Mammary epithelial cell (primary cell): ENCODE results near the gene PPP6C.

ENCODE experiments used
- EZH2 ChIP-seq: IDR thresholded peaks from 2 replicates; pipeline ENCODE4 v1.6.1; 2012; ENCODE audit warnings: low read length, inconsistent platforms, borderline replicate concordance
- TF ChIP-seq, protein P1 (sequence below), 2 donors: IDR thresholded peaks in 1 of 2; conservative IDR thresholded peaks in 1 of 2; 2 replicates each; pipeline ENCODE4 v1.5.1; 2011 to 2012; ENCODE audit warnings: inconsistent platforms in 2 of 2, low read length in 2 of 2, mild to moderate bottlenecking in 2 of 2, control low read depth in 1 of 2, low read depth in 1 of 2; ENCODE audit not compliant: insufficient read depth in 1 of 2; ENCODE audit errors: extremely low read depth in 1 of 2

- TF ChIP-seq, protein P1, sequence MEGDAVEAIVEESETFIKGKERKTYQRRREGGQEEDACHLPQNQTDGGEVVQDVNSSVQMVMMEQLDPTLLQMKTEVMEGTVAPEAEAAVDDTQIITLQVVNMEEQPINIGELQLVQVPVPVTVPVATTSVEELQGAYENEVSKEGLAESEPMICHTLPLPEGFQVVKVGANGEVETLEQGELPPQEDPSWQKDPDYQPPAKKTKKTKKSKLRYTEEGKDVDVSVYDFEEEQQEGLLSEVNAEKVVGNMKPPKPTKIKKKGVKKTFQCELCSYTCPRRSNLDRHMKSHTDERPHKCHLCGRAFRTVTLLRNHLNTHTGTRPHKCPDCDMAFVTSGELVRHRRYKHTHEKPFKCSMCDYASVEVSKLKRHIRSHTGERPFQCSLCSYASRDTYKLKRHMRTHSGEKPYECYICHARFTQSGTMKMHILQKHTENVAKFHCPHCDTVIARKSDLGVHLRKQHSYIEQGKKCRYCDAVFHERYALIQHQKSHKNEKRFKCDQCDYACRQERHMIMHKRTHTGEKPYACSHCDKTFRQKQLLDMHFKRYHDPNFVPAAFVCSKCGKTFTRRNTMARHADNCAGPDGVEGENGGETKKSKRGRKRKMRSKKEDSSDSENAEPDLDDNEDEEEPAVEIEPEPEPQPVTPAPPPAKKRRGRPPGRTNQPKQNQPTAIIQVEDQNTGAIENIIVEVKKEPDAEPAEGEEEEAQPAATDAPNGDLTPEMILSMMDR (conservative IDR thresholded peaks at IDR 0.05 in 1 of 2, IDR thresholded peaks at IDR 0.05 in 1 of 2; ENCODE audit: extremely low read depth in 1 of 2, insufficient read depth in 1 of 2, low read depth in 1 of 2, low read length in 2 of 2): no peak
- TF ChIP-seq EZH2: no peak
Measured at GRCh38 chr9:125137200-125137599, 52.4 kb downstream of the PPP6C start.
